Vagina (tissue), 2 donors: Measurements from ENCODE around the gene GOLGA6A. TPM values are rescaled to one million over a fixed set of nuclear protein-coding genes. Genes with fewer than 3 reads are reported as not detected.

Source experiments
- DNase-seq, 2 donors: peaks; one replicate each; pipeline ENCODE4 v3.0.0-alpha.2; 2017; ENCODE audit errors: extremely low spot score in 2 of 2
- H3K27ac ChIP-seq: fragments of 200-600 bp; sonication (generic); one replicate; pipeline ENCODE4 v1.5.1; 2019
- H3K27me3 ChIP-seq: fragments of 200-600 bp; sonication (generic); one replicate; pipeline ENCODE4 v1.5.1; 2019
- H3K36me3 ChIP-seq, 2 donors: fragments of 200-600 bp; sonication (generic); one replicate each; pipeline ENCODE4 v1.5.1; 2017 to 2019
- H3K4me1 ChIP-seq: fragments of 200-600 bp; sonication (generic); one replicate; pipeline ENCODE4 v1.5.1; 2019
- H3K4me3 ChIP-seq, 2 donors: fragments of 200-600 bp; sonication (generic); 1 replicate in 1 of 2; 2 replicates in 1 of 2; pipeline ENCODE4 v1.5.1; 2016 to 2019
- H3K9me3 ChIP-seq: fragments of 200-600 bp; sonication (generic); one replicate; pipeline ENCODE4 v1.5.1; 2019
- POLR2A ChIP-seq, 2 donors: fragments of 450-650 bp; IDR thresholded peaks; one replicate each; pipeline ENCODE4 v1.6.1; 2017; ENCODE audit warnings: antibody characterized with exemption in 2 of 2, mild to moderate bottlenecking in 2 of 2, moderate library complexity in 2 of 2
- POLR2AphosphoS5 ChIP-seq, 2 donors: sonication (generic); formaldehyde crosslinking; IDR thresholded peaks; one replicate each; pipeline ENCODE4 v1.9.0; 2017; ENCODE audit warnings: antibody characterized with exemption in 2 of 2, mild to moderate bottlenecking in 2 of 2, low read depth in 1 of 2; ENCODE audit not compliant: insufficient read depth in 1 of 2
- intact Hi-C: fragments of 100-400 bp; cut with DNase I; formaldehyde crosslinking; loops from one replicate; pipeline ENCODE4 v1.15.1; 2023
- total RNA-seq: library from RNA; depleted of rRNA; stranded (reverse); fragments of >200 nt; gene quantifications from one replicate; pipeline ENCODE4 v1.2.3, GENCODE V29; 2016
- TF ChIP-seq, protein P1 (sequence below), 3 experiments: fragments of 450-650 bp in 2 of 3; fragments of 200-600 bp in 1 of 3; sonication (generic) in 1 of 3; IDR thresholded peaks; one replicate each; pipeline ENCODE4 v1.5.1; 2017 to 2019; ENCODE audit warnings: antibody characterized with exemption in 3 of 3, mild to moderate bottlenecking in 2 of 3, moderate library complexity in 2 of 3

The GOLGA6A gene
- total RNA-seq, 1 donor from 2014 or later, result 0.25 TPM

DNA sequence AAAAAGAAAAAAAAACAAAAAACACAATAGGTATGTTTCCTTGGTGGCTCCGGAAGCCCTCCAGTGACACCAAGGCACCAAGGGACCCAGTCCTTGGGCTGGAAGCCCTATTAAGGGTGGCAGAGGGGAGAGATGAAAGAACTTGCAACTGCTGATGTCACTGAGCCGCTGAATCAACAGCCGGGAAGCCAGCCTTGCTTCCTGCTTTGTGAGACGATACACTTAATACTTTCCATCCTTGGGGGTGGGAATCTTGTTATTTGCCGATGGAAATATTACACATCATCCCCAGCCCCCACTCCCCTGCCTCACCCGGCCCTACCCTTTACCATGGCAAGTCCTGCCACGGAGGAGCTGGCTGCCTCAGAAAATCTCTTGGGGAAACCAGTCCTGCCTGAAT is 42.4 kb upstream of the GOLGA6A start:
- no peak overlapping the region for H3K4me3 ChIP-seq
- DNase-seq, result no peak
- H3K27ac ChIP-seq, result no peak overlapping the region
- peaks cover 21% of the 10 kb centered on the region for H3K4me1 ChIP-seq
- intact Hi-C loops, result loop anchor here (5.0 kb wide), 1 partner anchor 183 kb away; no protein-coding TSS in a partner anchor
- peaks cover 11% of the 10 kb centered on the region for H3K27me3 ChIP-seq
- TF ChIP-seq POLR2A (IDR thresholded peaks at IDR 0.05), result no peak
- TF ChIP-seq POLR2AphosphoS5 (IDR thresholded peaks at IDR 0.05; ENCODE audit: insufficient read depth in 1 of 2, low read depth in 1 of 2), result no peak
- TF ChIP-seq, protein P1, sequence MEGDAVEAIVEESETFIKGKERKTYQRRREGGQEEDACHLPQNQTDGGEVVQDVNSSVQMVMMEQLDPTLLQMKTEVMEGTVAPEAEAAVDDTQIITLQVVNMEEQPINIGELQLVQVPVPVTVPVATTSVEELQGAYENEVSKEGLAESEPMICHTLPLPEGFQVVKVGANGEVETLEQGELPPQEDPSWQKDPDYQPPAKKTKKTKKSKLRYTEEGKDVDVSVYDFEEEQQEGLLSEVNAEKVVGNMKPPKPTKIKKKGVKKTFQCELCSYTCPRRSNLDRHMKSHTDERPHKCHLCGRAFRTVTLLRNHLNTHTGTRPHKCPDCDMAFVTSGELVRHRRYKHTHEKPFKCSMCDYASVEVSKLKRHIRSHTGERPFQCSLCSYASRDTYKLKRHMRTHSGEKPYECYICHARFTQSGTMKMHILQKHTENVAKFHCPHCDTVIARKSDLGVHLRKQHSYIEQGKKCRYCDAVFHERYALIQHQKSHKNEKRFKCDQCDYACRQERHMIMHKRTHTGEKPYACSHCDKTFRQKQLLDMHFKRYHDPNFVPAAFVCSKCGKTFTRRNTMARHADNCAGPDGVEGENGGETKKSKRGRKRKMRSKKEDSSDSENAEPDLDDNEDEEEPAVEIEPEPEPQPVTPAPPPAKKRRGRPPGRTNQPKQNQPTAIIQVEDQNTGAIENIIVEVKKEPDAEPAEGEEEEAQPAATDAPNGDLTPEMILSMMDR (IDR thresholded peaks at IDR 0.05), result no peak
- no peaks in the 10 kb centered on the region for H3K9me3 ChIP-seq
- no peaks in the 10 kb centered on the region for H3K36me3 ChIP-seq

DNA sequence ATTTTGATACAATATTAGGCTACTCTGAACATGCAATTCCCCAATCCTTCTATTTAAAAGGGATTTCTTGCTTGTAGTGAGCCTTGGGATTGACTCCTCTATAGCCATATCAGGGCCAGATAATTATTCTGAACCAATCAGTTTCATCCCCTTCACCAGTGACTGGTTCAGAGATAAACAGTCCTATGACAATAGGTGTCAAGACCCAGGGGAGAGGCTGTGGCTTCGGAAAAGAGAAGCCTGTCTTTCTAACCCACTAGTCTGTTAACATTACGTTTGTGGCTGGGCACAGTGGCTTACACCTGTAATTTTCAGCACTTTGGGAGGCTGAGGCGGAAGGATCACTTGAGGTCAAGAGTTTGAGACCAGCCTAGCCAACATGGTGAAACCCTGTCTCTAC is 41.8 kb upstream of the GOLGA6A start:
- intact Hi-C loops, result no loop called here
- TF ChIP-seq POLR2A (IDR thresholded peaks at IDR 0.05), result no peak
- TF ChIP-seq, protein P1 (IDR thresholded peaks at IDR 0.05), result no peak
- TF ChIP-seq POLR2AphosphoS5 (IDR thresholded peaks at IDR 0.05; ENCODE audit: insufficient read depth in 1 of 2, low read depth in 1 of 2), result no peak
- Histone ChIP-seq H3K4me1 (peaks cover 15% of the 10 kb centered on the region), H3K9me3 (no peaks in the 10 kb centered on the region), H3K36me3 (no peaks in the 10 kb centered on the region), H3K27me3 (peaks cover 6% of the 10 kb centered on the region), H3K27ac (no peak overlapping the region), H3K4me3 (no peak overlapping the region)
- no peak for DNase-seq

DNA sequence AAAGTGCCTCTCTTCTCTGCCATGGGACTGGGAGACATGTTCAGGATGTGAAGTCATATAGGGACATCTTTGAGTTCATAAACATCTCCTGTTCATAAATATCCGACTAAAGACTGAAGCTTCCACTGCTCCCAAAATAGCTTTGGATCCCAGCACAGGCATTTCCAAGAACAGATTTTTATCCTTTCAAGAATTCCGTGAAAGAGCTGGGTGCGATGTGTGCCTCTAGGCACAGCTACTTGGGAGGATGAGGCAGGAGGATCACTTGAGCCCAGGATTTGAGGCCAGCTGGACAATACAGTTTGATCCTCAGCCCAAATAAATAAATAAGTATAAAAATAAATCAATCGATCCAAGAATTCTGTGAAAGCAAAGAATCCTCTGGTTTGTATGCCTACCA is 41.3 kb upstream of the GOLGA6A start:
- TF ChIP-seq, protein P1 (IDR thresholded peaks at IDR 0.05), result no peak
- TF ChIP-seq POLR2AphosphoS5 (IDR thresholded peaks at IDR 0.05; ENCODE audit: insufficient read depth in 1 of 2, low read depth in 1 of 2) (no peak), POLR2A (IDR thresholded peaks at IDR 0.05) (no peak)
- DNase-seq, result peak in 1 of 2 donors; percentile 8
- Histone ChIP-seq H3K4me1 (peaks cover 12% of the 10 kb centered on the region), H3K27ac (no peak overlapping the region), H3K9me3 (no peaks in the 10 kb centered on the region), H3K4me3 (no peak overlapping the region), H3K27me3 (peaks cover under 1% of the 10 kb centered on the region), H3K36me3 (no peaks in the 10 kb centered on the region)
- intact Hi-C loops, result no loop called here

DNA sequence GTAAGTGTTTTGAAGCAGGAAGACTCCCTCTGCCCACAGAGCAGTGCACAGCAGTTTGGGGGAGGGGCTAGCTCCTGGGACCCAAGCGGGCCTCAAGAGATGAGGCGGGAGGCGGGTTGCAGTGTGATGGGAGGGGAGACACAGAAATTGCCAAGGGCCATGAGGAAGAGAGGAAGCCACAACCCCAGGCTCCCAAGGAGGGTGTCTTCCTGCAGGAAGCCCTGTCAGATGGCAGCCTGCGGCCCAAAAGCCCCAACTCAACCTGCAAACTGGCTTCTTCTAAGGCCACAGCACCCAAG is 40.7 kb upstream of the GOLGA6A start:
- intact Hi-C loops, result no loop called here

DNA sequence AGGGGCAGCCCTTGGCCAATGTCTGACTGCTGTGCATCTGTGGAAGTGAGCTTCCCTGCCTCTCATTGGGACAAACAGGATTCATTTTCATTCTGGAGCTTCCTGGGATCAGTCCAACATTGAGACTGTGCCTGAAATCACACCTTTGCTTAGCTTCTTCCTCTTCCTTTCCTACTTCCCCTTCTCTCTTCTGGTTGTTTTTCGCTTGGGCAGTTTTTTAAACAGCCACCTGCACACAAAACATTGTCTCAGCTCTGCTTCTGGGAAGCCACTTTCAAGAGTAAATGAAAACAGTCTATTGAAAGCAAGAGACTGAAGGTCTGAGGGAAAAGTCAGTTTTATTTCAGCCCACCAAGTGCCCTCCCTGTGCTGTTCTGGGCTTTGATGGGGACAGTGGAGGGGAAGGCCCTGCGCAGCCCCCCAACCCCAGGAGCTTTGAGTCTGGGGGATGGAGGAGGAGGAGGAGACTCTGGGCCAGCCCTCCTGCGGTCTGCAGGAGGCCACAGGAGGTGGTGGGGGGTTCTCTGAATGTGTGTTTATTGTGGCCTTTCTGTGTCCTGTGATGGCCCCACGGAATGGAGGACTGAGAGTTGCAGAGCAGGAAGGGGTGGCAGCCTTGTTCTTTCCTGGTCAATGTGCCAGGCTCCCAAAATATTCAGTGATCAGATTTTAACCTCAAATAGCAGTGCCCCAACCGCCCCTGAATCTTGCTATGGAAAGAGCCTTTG is 40.2 kb upstream of the GOLGA6A start:
- H3K9me3 ChIP-seq, result no peaks in the 10 kb centered on the region
- H3K27me3 ChIP-seq, result no peaks in the 10 kb centered on the region
- no peak overlapping the region for H3K27ac ChIP-seq
- intact Hi-C loops, result no loop called here
- no peak for DNase-seq
- H3K4me1 ChIP-seq, result peaks cover under 1% of the 10 kb centered on the region
- H3K4me3 ChIP-seq, result no peak overlapping the region
- no peak for TF ChIP-seq POLR2A (IDR thresholded peaks at IDR 0.05)
- TF ChIP-seq, protein P1 (IDR thresholded peaks at IDR 0.05), result no peak
- TF ChIP-seq POLR2AphosphoS5 (IDR thresholded peaks at IDR 0.05; ENCODE audit: insufficient read depth in 1 of 2, low read depth in 1 of 2), result no peak
- no peaks in the 10 kb centered on the region for H3K36me3 ChIP-seq

More for the DNA sequence above, 40.7 kb upstream of the GOLGA6A start:
- TF ChIP-seq, protein P1 (IDR thresholded peaks at IDR 0.05), result no peak
- no peak for TF ChIP-seq POLR2A (IDR thresholded peaks at IDR 0.05)
- TF ChIP-seq POLR2AphosphoS5 (IDR thresholded peaks at IDR 0.05; ENCODE audit: insufficient read depth in 1 of 2, low read depth in 1 of 2), result no peak
- no peaks in the 10 kb centered on the region for H3K27me3 ChIP-seq
- no peak overlapping the region for H3K27ac ChIP-seq
- no peaks in the 10 kb centered on the region for H3K36me3 ChIP-seq
- H3K9me3 ChIP-seq, result no peaks in the 10 kb centered on the region
- peak in 1 of 2 donors; percentile 56 for DNase-seq
- H3K4me3 ChIP-seq, result no peak overlapping the region
- H3K4me1 ChIP-seq, result peaks cover 6% of the 10 kb centered on the region
